KG1 (cell line): ENCODE data around the gene GSK3A.
A peak's percentile ranks its signal among the peaks of the same experiment; 100 is the strongest.

Source experiments
- DNase-seq: peaks from one replicate; lab custom pipeline; 2025; lab: John Stamatoyannopoulos, UW

Gene GSK3A

GRCh38 chr19:42242512-42243409 lies at the start of gene GSK3A:
GSK3A (minus strand) TSS chr19:42242602; CDS start chr19:42242465, 137 bp downstream.
- DNase-seq = peak; percentile 99

- no peak for DNase-seq
These were observed 49.0 kb upstream of the GSK3A start for GRCh38 chr19:42291435-42291810.

GRCh38 chr19:42290523-42291434 lies 48.4 kb upstream of the GSK3A start:
- DNase-seq = no peak

GRCh38 chr19:42290136-42290522 lies 47.7 kb upstream of the GSK3A start:
- no peak for DNase-seq

GRCh38 chr19:42289556-42290041 lies 47.2 kb upstream of the GSK3A start:
- DNase-seq = no peak

GRCh38 chr19:42288881-42289555 lies 46.6 kb upstream of the GSK3A start:
- no peak for DNase-seq

- no peak for DNase-seq
These were observed 46.0 kb upstream of the GSK3A start for GRCh38 chr19:42288387-42288786.

- DNase-seq = no peak
These were observed 45.4 kb upstream of the GSK3A start for GRCh38 chr19:42287827-42288107.

- no peak for DNase-seq
These were observed 44.8 kb upstream of the GSK3A start for GRCh38 chr19:42287017-42287826.

GRCh38 chr19:42286349-42287016 lies 44.1 kb upstream of the GSK3A start:
- DNase-seq = no peak

GRCh38 chr19:42285988-42286348 lies 43.6 kb upstream of the GSK3A start:
- no peak for DNase-seq

GRCh38 chr19:42285541-42285941 lies 43.1 kb upstream of the GSK3A start:
- no peak for DNase-seq

GRCh38 chr19:42284591-42285341 lies 42.4 kb upstream of the GSK3A start:
- no peak for DNase-seq

GRCh38 chr19:42284066-42284501 lies 41.7 kb upstream of the GSK3A start:
- DNase-seq = peak; percentile 34

- DNase-seq = peak; percentile 81
These were observed 41.0 kb upstream of the GSK3A start for GRCh38 chr19:42283188-42284065.

GRCh38 chr19:42282819-42283187 lies 40.4 kb upstream of the GSK3A start:
- DNase-seq = no peak

- no peak for DNase-seq
These were observed 39.7 kb upstream of the GSK3A start for GRCh38 chr19:42281827-42282762.
